ENCODE measurements around the gene DNASE2B.

Gene DNASE2B

GRCh38 chr1:84365225-84366221 is 32.8 kb upstream of the DNASE2B start:
- H3K4me1 ChIP-seq (ENCODE audit: insufficient read depth, low read length), result peaks cover 15% of the 10 kb centered on the region
- H3K36me3 ChIP-seq (ENCODE audit: insufficient read depth, low read length), result no peaks in the 10 kb centered on the region
- H3K27me3 ChIP-seq (ENCODE audit: insufficient read depth, low read length), result no peaks in the 10 kb centered on the region
- H2AFZ ChIP-seq (ENCODE audit: low read depth, low read length), result no peak overlapping the region
- no peak overlapping the region for H3K4me3 ChIP-seq (ENCODE audit: low read length)
- H3K9me3 ChIP-seq (ENCODE audit: low read length), result no peaks in the 10 kb centered on the region

GRCh38 chr1:84366786-84367185 is 31.5 kb upstream of the DNASE2B start:
- Histone ChIP-seq H3K4me1 (ENCODE audit: insufficient read depth, low read length) (peaks cover 16% of the 10 kb centered on the region), H3K9me3 (ENCODE audit: low read length) (no peaks in the 10 kb centered on the region), H3K4me3 (ENCODE audit: low read length) (no peak overlapping the region), H3K27me3 (ENCODE audit: insufficient read depth, low read length) (no peaks in the 10 kb centered on the region), H3K36me3 (ENCODE audit: insufficient read depth, low read length) (no peaks in the 10 kb centered on the region), H2AFZ (ENCODE audit: low read depth, low read length) (no peak overlapping the region)

- no peaks in the 10 kb centered on the region for H3K27me3 ChIP-seq (ENCODE audit: insufficient read depth, low read length)
- no peaks in the 10 kb centered on the region for H3K36me3 ChIP-seq (ENCODE audit: insufficient read depth, low read length)
- H2AFZ ChIP-seq (ENCODE audit: low read depth, low read length), result no peak overlapping the region
- no peak overlapping the region for H3K4me3 ChIP-seq (ENCODE audit: low read length)
- H3K9me3 ChIP-seq (ENCODE audit: low read length), result no peaks in the 10 kb centered on the region
- H3K4me1 ChIP-seq (ENCODE audit: insufficient read depth, low read length), result peaks cover 16% of the 10 kb centered on the region
Measured at GRCh38 chr1:84367219-84367618, 31.1 kb upstream of the DNASE2B start.

GRCh38 chr1:84368441-84368840 is 29.8 kb upstream of the DNASE2B start:
- Histone ChIP-seq H3K9me3 (ENCODE audit: low read length) (no peaks in the 10 kb centered on the region), H3K4me1 (ENCODE audit: insufficient read depth, low read length) (peaks cover 16% of the 10 kb centered on the region), H3K27me3 (ENCODE audit: insufficient read depth, low read length) (no peaks in the 10 kb centered on the region), H2AFZ (ENCODE audit: low read depth, low read length) (no peak overlapping the region), H3K4me3 (ENCODE audit: low read length) (no peak overlapping the region), H3K36me3 (ENCODE audit: insufficient read depth, low read length) (no peaks in the 10 kb centered on the region)

GRCh38 chr1:84370266-84370665 is 28.0 kb upstream of the DNASE2B start:
- H2AFZ ChIP-seq (ENCODE audit: low read depth, low read length), result no peak overlapping the region
- H3K4me3 ChIP-seq (ENCODE audit: low read length), result no peak overlapping the region
- H3K4me1 ChIP-seq (ENCODE audit: insufficient read depth, low read length), result peaks cover 16% of the 10 kb centered on the region
- H3K9me3 ChIP-seq (ENCODE audit: low read length), result no peaks in the 10 kb centered on the region
- H3K36me3 ChIP-seq (ENCODE audit: insufficient read depth, low read length), result no peaks in the 10 kb centered on the region
- H3K27me3 ChIP-seq (ENCODE audit: insufficient read depth, low read length), result no peaks in the 10 kb centered on the region

GRCh38 chr1:84370831-84371394 is 27.4 kb upstream of the DNASE2B start:
- H3K27me3 ChIP-seq (ENCODE audit: insufficient read depth, low read length), result no peaks in the 10 kb centered on the region
- H2AFZ ChIP-seq (ENCODE audit: low read depth, low read length), result no peak overlapping the region
- H3K4me3 ChIP-seq (ENCODE audit: low read length), result no peak overlapping the region
- no peaks in the 10 kb centered on the region for H3K9me3 ChIP-seq (ENCODE audit: low read length)
- H3K36me3 ChIP-seq (ENCODE audit: insufficient read depth, low read length), result no peaks in the 10 kb centered on the region
- H3K4me1 ChIP-seq (ENCODE audit: insufficient read depth, low read length), result peaks cover 13% of the 10 kb centered on the region

- H2AFZ ChIP-seq (ENCODE audit: low read depth, low read length), result no peak overlapping the region
- no peaks in the 10 kb centered on the region for H3K27me3 ChIP-seq (ENCODE audit: insufficient read depth, low read length)
- H3K4me1 ChIP-seq (ENCODE audit: insufficient read depth, low read length), result peaks cover 11% of the 10 kb centered on the region
- H3K4me3 ChIP-seq (ENCODE audit: low read length), result no peak overlapping the region
- H3K36me3 ChIP-seq (ENCODE audit: insufficient read depth, low read length), result no peaks in the 10 kb centered on the region
- no peaks in the 10 kb centered on the region for H3K9me3 ChIP-seq (ENCODE audit: low read length)
Measured at GRCh38 chr1:84373436-84374141, 24.7 kb upstream of the DNASE2B start.

GRCh38 chr1:84374991-84375696 is 23.1 kb upstream of the DNASE2B start:
- Histone ChIP-seq H3K27me3 (ENCODE audit: insufficient read depth, low read length) (no peaks in the 10 kb centered on the region), H2AFZ (ENCODE audit: low read depth, low read length) (no peak overlapping the region), H3K36me3 (ENCODE audit: insufficient read depth, low read length) (no peaks in the 10 kb centered on the region), H3K4me1 (ENCODE audit: insufficient read depth, low read length) (peaks cover 8% of the 10 kb centered on the region), H3K9me3 (ENCODE audit: low read length) (no peaks in the 10 kb centered on the region), H3K4me3 (ENCODE audit: low read length) (no peak overlapping the region)

- H3K4me3 ChIP-seq (ENCODE audit: low read length), result no peak overlapping the region
- peaks cover 3% of the 10 kb centered on the region for H3K4me1 ChIP-seq (ENCODE audit: insufficient read depth, low read length)
- H3K27me3 ChIP-seq (ENCODE audit: insufficient read depth, low read length), result no peaks in the 10 kb centered on the region
- no peak overlapping the region for H2AFZ ChIP-seq (ENCODE audit: low read depth, low read length)
- H3K36me3 ChIP-seq (ENCODE audit: insufficient read depth, low read length), result no peaks in the 10 kb centered on the region
- no peaks in the 10 kb centered on the region for H3K9me3 ChIP-seq (ENCODE audit: low read length)
Measured at GRCh38 chr1:84376000-84376910, 22.0 kb upstream of the DNASE2B start.

GRCh38 chr1:84377480-84378095 is 20.7 kb upstream of the DNASE2B start:
- no peaks in the 10 kb centered on the region for H3K36me3 ChIP-seq (ENCODE audit: insufficient read depth, low read length)
- H3K9me3 ChIP-seq (ENCODE audit: low read length), result no peaks in the 10 kb centered on the region
- H3K27me3 ChIP-seq (ENCODE audit: insufficient read depth, low read length), result no peaks in the 10 kb centered on the region
- H3K4me3 ChIP-seq (ENCODE audit: low read length), result no peak overlapping the region
- no peak overlapping the region for H2AFZ ChIP-seq (ENCODE audit: low read depth, low read length)
- peaks cover 3% of the 10 kb centered on the region for H3K4me1 ChIP-seq (ENCODE audit: insufficient read depth, low read length)

GRCh38 chr1:84379138-84379916 is 19.0 kb upstream of the DNASE2B start:
- Histone ChIP-seq H3K9me3 (ENCODE audit: low read length) (no peaks in the 10 kb centered on the region), H3K36me3 (ENCODE audit: insufficient read depth, low read length) (no peaks in the 10 kb centered on the region), H2AFZ (ENCODE audit: low read depth, low read length) (no peak overlapping the region), H3K4me3 (ENCODE audit: low read length) (no peak overlapping the region), H3K27me3 (ENCODE audit: insufficient read depth, low read length) (no peaks in the 10 kb centered on the region), H3K4me1 (ENCODE audit: insufficient read depth, low read length) (peaks cover 3% of the 10 kb centered on the region)
